T-helper 1 cell treated with Interleukin-12 subunit alpha and Interleukin-12 subunit beta and Interleukin-4 antibody, amounts not matched to agents 30 μg/mL and 1 μg/mL, for 36 hours (primary cell): ENCODE results near the gene GRAMD1A.
"Not testable (repeated sequence)": the region's sequence is repeated elsewhere in the genome, so short reads cannot be mapped to it uniquely, and the experiment has no call there.

Source experiments
- H3K27ac Mint-ChIP-seq: one replicate; pipeline ENCODE4 v1.8.0; 2021; ENCODE audit warnings: mild to moderate bottlenecking, mixed read lengths
- H3K27me3 Mint-ChIP-seq: one replicate; pipeline ENCODE4 v1.8.0; 2021; ENCODE audit warnings: low read depth, mixed read lengths
- H3K36me3 Mint-ChIP-seq: one replicate; pipeline ENCODE4 v1.8.0; 2021; ENCODE audit warnings: low read depth, mixed read lengths
- H3K4me1 Mint-ChIP-seq: one replicate; pipeline ENCODE4 v1.8.0; 2021; ENCODE audit warnings: low read depth, mixed read lengths
- H3K4me3 Mint-ChIP-seq: one replicate; pipeline ENCODE4 v1.8.0; 2021; ENCODE audit warnings: mild to moderate bottlenecking, moderate library complexity, mixed read lengths
- H3K9me3 Mint-ChIP-seq: one replicate; pipeline ENCODE4 v1.8.0; 2021; ENCODE audit warnings: mixed read lengths

The GRAMD1A gene

DNA sequence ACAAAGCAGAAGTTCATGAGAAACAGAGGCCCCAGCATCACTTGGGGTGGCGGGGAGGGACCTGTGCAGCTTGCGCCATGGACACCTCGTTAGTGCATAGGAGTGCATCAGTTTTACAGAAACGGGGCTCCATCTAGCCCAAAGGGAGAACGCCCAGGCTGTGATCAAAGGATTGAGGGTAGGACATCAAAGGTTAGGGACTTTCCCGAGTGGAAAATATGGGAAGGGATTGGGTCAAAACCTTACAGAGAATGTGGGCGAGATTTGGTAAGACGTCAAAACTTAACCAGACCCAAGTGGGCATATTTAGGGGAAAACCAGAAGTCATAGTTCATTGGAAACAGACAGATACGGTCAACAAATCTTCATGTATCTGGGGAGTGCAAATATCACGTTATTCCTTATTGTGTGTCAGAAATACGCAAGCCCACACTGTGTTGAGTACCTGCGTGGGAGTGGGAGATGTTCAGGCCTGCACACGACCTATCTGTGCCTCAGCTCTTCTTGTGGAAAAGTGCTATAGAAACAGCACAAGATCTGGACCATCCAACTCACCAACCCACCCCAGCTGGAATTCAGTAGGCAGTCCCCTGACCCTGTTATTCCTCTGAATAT, 9.4 kb upstream of the GRAMD1A start:
- H3K4me3 Mint-ChIP-seq = no peak overlapping the region
- H3K9me3 Mint-ChIP-seq = no peaks in the 10 kb centered on the region
- no peak overlapping the region for H3K27ac Mint-ChIP-seq
- H3K27me3 Mint-ChIP-seq = no peaks in the 10 kb centered on the region
- peaks cover 6% of the 10 kb centered on the region for H3K4me1 Mint-ChIP-seq
- no peaks in the 10 kb centered on the region for H3K36me3 Mint-ChIP-seq

DNA sequence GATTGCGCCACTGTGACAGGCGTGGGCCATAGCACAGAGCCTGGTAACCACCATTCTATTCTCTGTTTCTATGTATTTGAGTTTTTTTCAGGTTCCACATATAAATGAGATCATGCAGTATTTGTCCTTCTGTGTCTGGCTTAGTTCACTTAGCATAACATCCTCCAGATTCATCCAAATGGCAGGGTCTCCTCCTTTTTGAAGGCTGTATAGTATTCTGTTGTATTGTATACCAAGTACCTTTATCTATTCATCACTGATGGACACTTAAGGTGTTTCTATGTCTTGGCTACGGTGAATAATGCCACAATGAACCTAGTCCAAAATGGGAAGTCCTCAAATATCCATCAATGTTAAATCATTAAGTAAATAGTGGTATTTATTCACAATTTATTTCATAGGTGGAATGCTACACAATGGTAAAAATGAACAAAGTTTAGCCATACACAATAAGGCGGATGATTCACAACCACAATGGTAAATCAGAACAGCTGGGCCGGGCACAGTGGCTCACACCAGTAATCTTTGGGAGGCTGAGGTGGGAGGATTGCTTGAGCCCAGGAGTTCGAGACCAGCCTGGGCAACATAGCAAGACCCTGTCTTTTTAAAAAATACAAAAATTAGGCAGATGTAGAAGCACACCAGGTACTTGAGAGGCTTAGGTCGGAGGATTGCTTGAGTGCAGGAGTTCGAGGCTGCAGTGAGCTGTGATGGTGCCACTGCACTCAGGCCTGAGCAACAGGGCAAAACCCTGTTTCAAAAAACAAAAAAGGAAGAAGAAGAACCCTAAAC, 8.4 kb upstream of the GRAMD1A start:
- H3K36me3 Mint-ChIP-seq = no peaks in the 10 kb centered on the region
- no peak overlapping the region for H3K27ac Mint-ChIP-seq
- peaks cover 3% of the 10 kb centered on the region for H3K4me1 Mint-ChIP-seq
- no peak overlapping the region for H3K4me3 Mint-ChIP-seq
- no peaks in the 10 kb centered on the region for H3K9me3 Mint-ChIP-seq
- H3K27me3 Mint-ChIP-seq = no peaks in the 10 kb centered on the region

- H3K4me3 Mint-ChIP-seq, H3K9me3 Mint-ChIP-seq, H3K36me3 Mint-ChIP-seq, H3K27me3 Mint-ChIP-seq, H3K27ac Mint-ChIP-seq: not testable (repeated sequence)
- peaks cover 12% of the 10 kb centered on the region for H3K4me1 Mint-ChIP-seq
Observed at GRCh38 chr19:34992582-34992981, 7.5 kb upstream of the GRAMD1A start.

DNA sequence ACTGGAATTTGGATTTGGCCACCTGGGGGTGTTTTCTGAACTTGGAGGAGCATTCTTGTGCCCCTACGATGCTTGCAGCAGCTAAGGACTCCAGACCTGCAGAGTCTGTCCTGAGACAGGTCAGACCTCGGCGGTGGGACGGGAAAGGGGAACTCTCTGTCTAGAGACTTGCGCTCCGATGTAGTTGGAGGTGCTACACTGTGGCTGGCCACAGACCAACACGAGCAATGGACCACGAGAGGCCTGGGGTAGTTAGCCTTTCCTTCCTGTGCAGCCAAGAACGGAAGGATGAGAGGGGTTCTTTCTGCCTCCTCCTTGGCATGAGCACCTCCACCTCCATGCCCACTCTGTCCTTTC, 5.9 kb upstream of the GRAMD1A start:
- Mint-ChIP-seq H3K27me3 (no peaks in the 10 kb centered on the region), H3K4me3 (no peak overlapping the region), H3K27ac (no peak overlapping the region), H3K9me3 (no peaks in the 10 kb centered on the region), H3K4me1 (peaks cover 23% of the 10 kb centered on the region), H3K36me3 (no peaks in the 10 kb centered on the region)

DNA sequence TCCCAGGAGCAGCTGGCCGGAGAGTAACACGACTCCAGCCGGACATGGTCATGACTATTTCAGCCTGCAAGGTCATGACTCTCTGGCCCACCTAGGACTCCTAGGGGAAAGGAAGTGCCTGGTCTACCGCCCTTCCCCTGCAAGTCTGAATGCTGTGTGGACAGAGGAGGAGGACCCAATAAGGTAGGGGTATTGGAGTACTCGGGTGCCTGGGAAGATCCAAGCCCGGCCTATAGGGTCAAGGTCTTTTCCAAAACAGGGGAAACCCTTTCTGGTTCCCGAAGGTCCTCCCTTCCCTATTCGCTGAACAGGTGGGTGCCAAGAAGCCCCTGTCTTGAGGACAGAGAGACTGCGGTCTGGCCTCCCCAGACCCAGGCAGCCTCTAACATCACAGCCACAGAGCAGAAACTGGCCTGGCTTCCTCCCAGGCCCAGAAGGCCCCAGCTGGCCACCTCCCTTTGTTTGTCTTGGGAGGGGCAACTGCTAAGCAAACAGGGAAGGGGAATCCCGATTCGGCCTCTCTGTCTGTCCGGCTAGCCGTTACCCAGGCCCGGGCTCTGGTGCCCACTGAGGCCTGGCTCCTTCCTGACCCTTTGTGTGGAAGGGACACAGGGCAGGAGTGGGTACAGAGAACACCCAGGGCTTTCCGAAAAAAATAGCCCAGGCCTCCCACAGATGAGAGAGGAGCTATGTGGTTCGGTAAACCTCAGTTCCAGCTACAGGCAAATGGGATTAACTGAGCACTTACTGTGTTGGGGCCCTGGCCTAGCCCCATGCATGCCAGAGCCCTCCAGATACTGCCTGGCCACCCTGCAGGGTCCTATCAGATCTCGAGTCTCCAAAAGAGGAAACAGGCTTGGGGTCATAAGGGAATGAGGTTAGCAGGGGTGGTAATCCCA, 5.2 kb upstream of the GRAMD1A start:
- H3K9me3 Mint-ChIP-seq = no peaks in the 10 kb centered on the region
- no peak overlapping the region for H3K27ac Mint-ChIP-seq
- peaks cover 23% of the 10 kb centered on the region for H3K4me1 Mint-ChIP-seq
- no peaks in the 10 kb centered on the region for H3K36me3 Mint-ChIP-seq
- H3K27me3 Mint-ChIP-seq = no peaks in the 10 kb centered on the region
- no peak overlapping the region for H3K4me3 Mint-ChIP-seq

- Mint-ChIP-seq H3K9me3 (no peaks in the 10 kb centered on the region), H3K4me1 (peaks cover 21% of the 10 kb centered on the region), H3K4me3 (no peak overlapping the region), H3K27ac (no peak overlapping the region), H3K27me3 (no peaks in the 10 kb centered on the region), H3K36me3 (no peaks in the 10 kb centered on the region)
Observed at GRCh38 chr19:34995551-34995950, 4.6 kb upstream of the GRAMD1A start.

- H3K4me3 Mint-ChIP-seq = peak overlapping the region; percentile 47
- no peaks in the 10 kb centered on the region for H3K27me3 Mint-ChIP-seq
- peak overlapping the region; percentile 96 for H3K27ac Mint-ChIP-seq
- H3K4me1 Mint-ChIP-seq = peaks cover 30% of the 10 kb centered on the region
- H3K36me3 Mint-ChIP-seq = peaks cover 5% of the 10 kb centered on the region
- H3K9me3 Mint-ChIP-seq = no peaks in the 10 kb centered on the region
Observed at GRCh38 chr19:34997071-34997617, 3.0 kb upstream of the GRAMD1A start.

DNA sequence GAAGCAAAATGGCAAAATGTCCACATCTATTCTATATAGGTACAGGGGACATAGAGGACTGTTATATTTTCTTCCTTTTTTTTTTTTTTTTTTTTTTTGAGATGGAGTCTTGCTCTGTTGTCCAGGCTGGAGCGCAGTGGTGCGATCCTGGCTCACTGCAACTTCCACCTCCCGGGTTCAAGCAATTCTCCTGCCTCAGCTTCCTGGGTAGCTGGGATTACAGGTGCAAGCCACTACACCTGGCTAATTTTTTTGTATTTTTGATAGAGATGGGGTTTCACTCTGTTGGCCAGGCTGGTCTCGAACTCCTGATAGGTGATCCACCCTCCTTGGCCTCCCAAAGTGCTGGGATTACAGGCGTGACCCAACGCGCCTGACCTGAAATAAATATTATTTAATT, 1.9 kb upstream of the GRAMD1A start:
- not testable (repeated sequence) for H3K36me3 Mint-ChIP-seq, H3K27me3 Mint-ChIP-seq, H3K9me3 Mint-ChIP-seq
- Mint-ChIP-seq H3K4me1 (peaks cover 39% of the 10 kb centered on the region), H3K4me3 (peak overlapping the region; percentile 47), H3K27ac (peak overlapping the region; percentile 96)

DNA sequence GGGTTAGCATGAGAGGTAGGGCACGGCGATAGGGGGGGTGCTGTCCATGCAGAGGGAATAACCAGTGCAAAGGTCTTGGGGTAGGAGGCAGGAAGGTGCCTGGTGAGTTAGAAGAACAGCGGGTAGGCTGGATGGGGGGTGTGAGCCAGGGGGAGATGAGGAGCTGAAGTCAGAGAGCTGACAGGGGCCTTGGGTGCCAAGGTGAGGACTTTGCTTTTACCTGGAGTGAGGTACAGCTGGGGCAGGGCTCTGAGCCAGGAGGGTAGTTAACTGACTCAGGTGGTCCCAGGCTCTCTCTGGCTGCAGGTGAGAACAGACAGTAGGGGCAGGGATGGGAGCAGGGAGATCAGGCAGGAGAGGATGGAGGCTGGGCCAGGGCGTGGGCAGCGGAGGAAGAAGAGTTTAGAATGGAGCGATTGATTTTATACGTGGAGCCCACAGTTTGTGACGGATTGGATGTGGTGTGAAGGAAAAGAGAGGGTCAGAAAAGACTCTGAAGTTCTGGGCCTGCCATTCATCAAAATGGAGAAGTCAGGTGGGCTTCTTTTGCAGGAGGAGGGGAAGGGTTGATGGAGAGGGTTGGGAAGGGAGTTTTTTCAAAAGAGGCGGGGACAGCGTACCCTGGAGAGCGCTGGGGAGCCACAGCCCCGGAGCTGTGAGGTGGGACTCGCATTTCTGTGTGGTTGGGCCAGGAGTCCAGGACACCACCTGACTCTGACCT, 1.2 kb upstream of the GRAMD1A start:
- peak overlapping the region; percentile 85 for H3K27ac Mint-ChIP-seq
- peaks cover 8% of the 10 kb centered on the region for H3K36me3 Mint-ChIP-seq
- H3K27me3 Mint-ChIP-seq = no peaks in the 10 kb centered on the region
- H3K4me1 Mint-ChIP-seq = peaks cover 46% of the 10 kb centered on the region
- no peaks in the 10 kb centered on the region for H3K9me3 Mint-ChIP-seq
- peak overlapping the region; percentile 86 for H3K4me3 Mint-ChIP-seq

DNA sequence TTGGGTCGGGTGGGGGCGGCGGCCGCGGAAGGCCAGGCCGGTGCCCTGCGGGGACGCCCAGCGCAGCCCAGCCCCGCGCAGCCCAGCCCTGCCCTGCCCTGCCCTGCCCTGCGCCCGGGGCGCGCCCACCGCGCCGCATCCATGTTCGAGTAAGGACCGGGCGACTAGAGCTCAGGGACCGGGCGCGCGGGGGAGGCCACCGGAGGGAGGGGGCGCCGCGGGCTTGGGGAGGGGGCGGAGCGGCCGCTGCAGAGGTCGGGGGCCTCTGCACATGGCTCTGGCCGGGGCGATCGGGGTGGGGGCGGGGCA, 169 bp downstream of the GRAMD1A start:
- Mint-ChIP-seq H3K4me1 (peaks cover 50% of the 10 kb centered on the region), H3K36me3 (peaks cover 8% of the 10 kb centered on the region), H3K27ac (no peak overlapping the region), H3K9me3 (no peaks in the 10 kb centered on the region), H3K4me3 (peak overlapping the region; percentile 21), H3K27me3 (no peaks in the 10 kb centered on the region)

DNA sequence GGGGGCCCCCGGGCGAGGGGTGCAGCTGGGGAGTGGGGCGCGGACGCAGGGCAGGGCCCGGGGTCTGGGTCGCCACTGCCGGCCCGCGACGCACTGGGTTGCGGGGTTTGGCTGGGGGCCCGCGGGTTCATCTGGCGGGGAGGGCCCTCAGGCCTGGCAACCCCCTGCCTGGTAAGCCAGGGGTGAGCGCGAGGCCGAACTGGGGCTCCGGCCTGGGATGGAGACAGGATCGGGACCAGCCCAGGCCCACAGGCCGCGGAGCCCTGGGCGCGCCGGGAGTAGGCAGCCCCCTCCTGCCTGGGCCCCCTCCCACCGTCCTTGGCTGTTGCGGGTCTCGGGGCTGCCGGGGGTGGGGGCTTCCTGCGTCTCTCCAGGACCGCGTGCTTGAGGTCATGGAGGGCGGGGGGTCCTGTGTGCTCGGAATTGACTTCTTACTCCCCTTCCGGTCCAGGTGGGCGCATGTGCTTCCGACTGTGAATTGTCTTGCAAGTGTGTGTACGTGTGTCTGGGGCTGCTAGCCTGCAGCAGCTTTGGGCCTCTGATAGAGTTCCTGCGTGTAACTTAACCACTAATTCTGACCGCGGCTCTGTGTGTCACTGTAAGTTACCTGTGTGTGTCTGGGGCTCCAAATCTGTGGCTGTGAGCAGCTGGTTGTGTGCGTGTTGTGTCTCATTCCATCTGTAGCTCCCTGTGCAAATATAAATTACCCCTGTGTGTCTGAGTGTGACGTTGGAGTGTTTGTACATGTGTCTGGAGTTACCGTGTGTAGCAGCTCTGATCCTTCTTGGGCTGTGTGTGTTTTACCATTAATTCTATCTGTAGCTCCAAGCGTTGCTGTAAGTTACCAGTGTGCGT, 751 bp downstream of the GRAMD1A start:
- Mint-ChIP-seq H3K27me3 (no peaks in the 10 kb centered on the region), H3K36me3 (peaks cover 12% of the 10 kb centered on the region), H3K9me3 (no peaks in the 10 kb centered on the region), H3K4me1 (peaks cover 50% of the 10 kb centered on the region), H3K27ac (peak overlapping the region; percentile 95), H3K4me3 (peak overlapping the region; percentile 93)

DNA sequence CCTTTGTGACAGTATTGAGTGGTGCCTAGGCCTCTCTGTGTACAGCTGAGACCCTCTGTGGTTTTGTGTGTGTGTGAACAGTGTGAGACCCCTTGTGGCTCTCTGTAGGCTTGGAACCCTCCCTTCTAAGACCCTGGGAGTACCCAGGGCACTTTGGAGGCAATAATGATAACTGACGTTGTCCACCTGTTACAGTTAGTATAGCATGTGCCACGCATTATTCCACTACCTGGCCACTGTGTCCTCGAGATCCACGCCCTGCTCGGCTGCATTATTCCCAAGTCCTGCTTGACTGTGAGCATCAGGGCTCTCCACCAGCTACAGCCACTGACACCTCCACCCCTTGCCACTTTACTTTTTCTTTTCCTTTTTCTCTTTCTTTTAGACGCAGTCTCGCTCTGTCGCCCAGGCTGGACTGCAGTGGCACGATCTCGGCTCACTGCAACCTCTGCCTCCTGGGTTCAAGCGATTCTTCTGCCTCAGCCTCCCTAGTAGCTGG, 2.0 kb downstream of the GRAMD1A start:
- H3K4me3 Mint-ChIP-seq = peak overlapping the region; percentile 93
- peaks cover 19% of the 10 kb centered on the region for H3K36me3 Mint-ChIP-seq
- H3K27me3 Mint-ChIP-seq = no peaks in the 10 kb centered on the region
- H3K4me1 Mint-ChIP-seq = peaks cover 53% of the 10 kb centered on the region
- no peaks in the 10 kb centered on the region for H3K9me3 Mint-ChIP-seq
- H3K27ac Mint-ChIP-seq = peak overlapping the region; percentile 95

DNA sequence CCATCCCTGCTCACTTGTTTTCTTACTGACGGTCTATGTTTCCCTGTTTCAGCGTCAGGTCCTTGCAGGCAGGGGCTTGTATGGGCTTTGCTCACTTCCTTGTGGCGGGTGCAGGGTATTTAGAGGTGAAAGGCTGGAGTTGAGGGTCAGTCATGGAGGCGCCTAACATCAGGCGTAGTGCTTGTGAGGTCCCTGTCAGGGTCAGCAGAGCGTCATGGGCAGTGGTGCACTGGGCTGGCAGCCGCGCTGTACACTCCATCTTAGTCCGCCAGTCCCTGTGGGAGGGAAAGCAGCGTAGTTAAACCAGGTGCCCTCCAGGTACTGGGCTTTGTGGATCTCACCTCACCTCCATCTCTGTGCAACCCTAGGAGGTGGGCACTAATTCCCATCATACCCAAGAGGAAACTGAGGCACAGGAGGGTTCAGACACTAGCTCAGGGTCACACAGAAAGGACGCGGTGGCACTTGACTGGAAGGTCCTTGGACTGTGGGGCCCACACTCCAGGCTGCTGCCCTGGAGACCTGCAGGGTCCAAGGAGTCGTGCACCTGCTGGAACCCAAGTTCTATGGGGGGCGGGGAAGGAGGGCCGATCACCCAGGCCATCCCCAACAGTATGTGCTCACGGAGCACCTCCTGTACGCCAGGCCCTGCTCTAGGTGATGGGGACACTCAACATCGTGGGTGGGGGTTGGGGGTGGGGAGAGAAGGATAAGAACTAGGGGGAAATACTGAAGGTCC, 4.6 kb downstream of the GRAMD1A start:
- Mint-ChIP-seq H3K27ac (no peak overlapping the region), H3K36me3 (peaks cover 19% of the 10 kb centered on the region), H3K9me3 (no peaks in the 10 kb centered on the region), H3K4me3 (no peak overlapping the region), H3K27me3 (no peaks in the 10 kb centered on the region), H3K4me1 (peaks cover 36% of the 10 kb centered on the region)
